CD4-positive, alpha-beta T cell treated with Interleukin-21 for 1 hour (primary cell): ENCODE measurements around the gene KIF5C.

Experiments used
- DNase-seq: peaks from one replicate; pipeline ENCODE4 v3.0.0-alpha.2; 2020

KIF5C gene

GRCh38 chr2:149021271-149021719, 146.3 kb downstream of the KIF5C start:
- DNase-seq: no peak

GRCh38 chr2:149021761-149022160, 146.7 kb downstream of the KIF5C start:
- DNase-seq: no peak

- no peak for DNase-seq
Measured at GRCh38 chr2:149023091-149023490, 148.1 kb downstream of the KIF5C start.

GRCh38 chr2:149027590-149028250, 152.7 kb downstream of the KIF5C start:
- no peak for DNase-seq

- no peak for DNase-seq
Measured at GRCh38 chr2:149028377-149028776, 153.3 kb downstream of the KIF5C start.

GRCh38 chr2:149028891-149029290, 153.9 kb downstream of the KIF5C start:
- DNase-seq: no peak

- DNase-seq: no peak
Measured at GRCh38 chr2:149029307-149029965, 154.4 kb downstream of the KIF5C start.

GRCh38 chr2:149031396-149031795, 156.4 kb downstream of the KIF5C start:
- no peak for DNase-seq

- DNase-seq: no peak
Measured at GRCh38 chr2:149033716-149034115, 158.7 kb downstream of the KIF5C start.

GRCh38 chr2:149034406-149034805, 159.4 kb downstream of the KIF5C start:
- DNase-seq: no peak

GRCh38 chr2:149036507-149037293, 161.7 kb downstream of the KIF5C start:
- no peak for DNase-seq

GRCh38 chr2:149037851-149038250, 162.8 kb downstream of the KIF5C start:
- no peak for DNase-seq

GRCh38 chr2:149038442-149039212, 163.6 kb downstream of the KIF5C start, which contains the start of gene LYPD6B:
Gene LYPD6B (plus strand): TSS chr2:149038699. CDS start chr2:149130949, 92,250 bp downstream.
- no peak for DNase-seq

- DNase-seq: no peak
Measured at GRCh38 chr2:149039213-149039724, 164.2 kb downstream of the KIF5C start.

GRCh38 chr2:149040451-149040850, 165.4 kb downstream of the KIF5C start:
- DNase-seq: peak; percentile 42

GRCh38 chr2:149041482-149041881, 166.5 kb downstream of the KIF5C start:
- no peak for DNase-seq

- DNase-seq: no peak
Measured at GRCh38 chr2:149042881-149043280, 167.9 kb downstream of the KIF5C start.

GRCh38 chr2:149044500-149044899, 169.5 kb downstream of the KIF5C start:
- DNase-seq: no peak

- DNase-seq: no peak
Measured at GRCh38 chr2:149047118-149047517, 172.1 kb downstream of the KIF5C start.

GRCh38 chr2:149049142-149049541, 174.1 kb downstream of the KIF5C start:
- DNase-seq: no peak

GRCh38 chr2:149050188-149050587, 175.2 kb downstream of the KIF5C start:
- DNase-seq: no peak

- no peak for DNase-seq
Measured at GRCh38 chr2:149055751-149056150, 180.7 kb downstream of the KIF5C start.
